H9 (cell line): ENCODE measurements around the gene RPS19. TPM values are rescaled to one million over a fixed set of nuclear protein-coding genes. Genes with fewer than 3 reads are reported as not detected.

ENCODE experiments used
- DNase-seq: peaks from one replicate; pipeline ENCODE4 v3.0.0-alpha.2; 2017
- H2AFZ ChIP-seq: one replicate; pipeline ENCODE4 v1.6.1; 2013; ENCODE audit warnings: mild to moderate bottlenecking, low read length, control low read depth, moderate library complexity
- H2AK5ac ChIP-seq: 2 replicates; pipeline ENCODE4 v1.6.1; 2013; ENCODE audit warnings: low read length, control low read depth, mixed read lengths; ENCODE audit not compliant: insufficient read length
- H2BK120ac ChIP-seq: one replicate; pipeline ENCODE4 v1.6.1; 2013; ENCODE audit warnings: low read depth, mild to moderate bottlenecking, low read length, control low read depth, inconsistent platforms; ENCODE audit not compliant: poor library complexity, severe bottlenecking
- H2BK12ac ChIP-seq: 2 replicates; pipeline ENCODE4 v1.6.1; 2013; ENCODE audit warnings: low read length, control low read depth, mixed read lengths, low read depth; ENCODE audit not compliant: insufficient read length
- H2BK15ac ChIP-seq: 2 replicates; pipeline ENCODE4 v1.6.1; 2013; ENCODE audit warnings: low read depth, low read length, control low read depth
- H2BK20ac ChIP-seq: one replicate; pipeline ENCODE4 v1.6.1; 2013; ENCODE audit warnings: low read depth, mild to moderate bottlenecking, low read length, control low read depth, inconsistent platforms; ENCODE audit not compliant: poor library complexity, severe bottlenecking
- H2BK5ac ChIP-seq: 2 replicates; pipeline ENCODE4 v1.6.1; 2013; ENCODE audit warnings: low read length, control low read depth, mixed read lengths; ENCODE audit not compliant: insufficient read length
- H3K14ac ChIP-seq: 2 replicates; pipeline ENCODE4 v1.6.1; 2013; ENCODE audit warnings: low read length, control low read depth; ENCODE audit not compliant: insufficient read depth
- H3K18ac ChIP-seq: 2 replicates; pipeline ENCODE4 v1.6.1; 2013; ENCODE audit warnings: low read depth, mild to moderate bottlenecking, mixed read lengths, low read length, control low read depth; ENCODE audit not compliant: insufficient read length
- H3K23ac ChIP-seq: 2 replicates; pipeline ENCODE4 v1.6.1; 2013; ENCODE audit warnings: low read length, control low read depth, mixed read lengths, low read depth; ENCODE audit not compliant: insufficient read length
- H3K23me2 ChIP-seq: 2 replicates; pipeline ENCODE4 v1.6.1; 2013; ENCODE audit warnings: low read depth, mild to moderate bottlenecking, mixed read lengths, low read length, control low read depth; ENCODE audit not compliant: insufficient read length, poor library complexity, severe bottlenecking
- H3K27ac ChIP-seq: 2 replicates; pipeline ENCODE4 v1.5.1; 2013; ENCODE audit warnings: low read length, control low read depth, mixed read lengths, low read depth; ENCODE audit not compliant: insufficient read length
- H3K27me3 ChIP-seq: 2 replicates; pipeline ENCODE4 v1.6.1; 2013; ENCODE audit warnings: low read length, control low read depth, inconsistent platforms; ENCODE audit not compliant: insufficient read depth
- H3K4ac ChIP-seq: 2 replicates; pipeline ENCODE4 v1.6.1; 2013; ENCODE audit warnings: low read depth, mild to moderate bottlenecking, control low read depth, inconsistent platforms, low read length, moderate library complexity
- H3K4me1 ChIP-seq: 2 replicates; pipeline ENCODE4 v1.6.1; 2013; ENCODE audit warnings: low read length, control low read depth, inconsistent platforms; ENCODE audit not compliant: insufficient read depth
- H3K4me2 ChIP-seq: 2 replicates; pipeline ENCODE4 v1.6.1; 2013; ENCODE audit warnings: low read length, control low read depth, mixed read lengths; ENCODE audit not compliant: insufficient read length, insufficient read depth
- H3K56ac ChIP-seq: 2 replicates; pipeline ENCODE4 v1.6.1; 2013; ENCODE audit warnings: low read depth, mild to moderate bottlenecking, mixed read lengths, low read length, control low read depth; ENCODE audit not compliant: insufficient read length
- H3K79me1 ChIP-seq: 2 replicates; pipeline ENCODE4 v1.6.1; 2013; ENCODE audit warnings: low read depth, mild to moderate bottlenecking, moderate library complexity, low read length, control low read depth, inconsistent platforms; ENCODE audit not compliant: insufficient read depth, poor library complexity, severe bottlenecking
- H3K79me2 ChIP-seq: 2 replicates; pipeline ENCODE4 v1.6.1; 2013; ENCODE audit warnings: low read length, control low read depth, inconsistent platforms; ENCODE audit not compliant: insufficient read depth
- H3K9ac ChIP-seq: 2 replicates; pipeline ENCODE4 v1.6.1; 2013; ENCODE audit warnings: low read length, control low read depth, mixed read lengths; ENCODE audit not compliant: insufficient read length; ENCODE audit errors: extremely low read depth
- H3K9me3 ChIP-seq: one replicate; pipeline ENCODE4 v1.6.1; 2013; ENCODE audit warnings: low read depth, low read length, inconsistent platforms; ENCODE audit not compliant: control insufficient read depth
- H3T11ph ChIP-seq: one replicate; pipeline ENCODE4 v1.6.1; 2013; ENCODE audit warnings: mild to moderate bottlenecking, low read length, control low read depth, inconsistent platforms
- H4K20me1 ChIP-seq: one replicate; pipeline ENCODE4 v1.6.1; 2013; ENCODE audit not compliant: control insufficient read depth, insufficient read length, insufficient read depth
- H4K5ac ChIP-seq: 2 replicates; pipeline ENCODE4 v1.6.1; 2013; ENCODE audit warnings: low read depth, mild to moderate bottlenecking, mixed read lengths, low read length, control low read depth; ENCODE audit not compliant: insufficient read length
- H4K8ac ChIP-seq: replicated peaks from 2 replicates; pipeline ENCODE4 v1.6.1; 2013; ENCODE audit warnings: low read length, control low read depth, mixed read lengths, low read depth; ENCODE audit not compliant: insufficient read length
- H4K91ac ChIP-seq: 2 replicates; pipeline ENCODE4 v1.6.1; 2013; ENCODE audit warnings: low read depth, mild to moderate bottlenecking, moderate library complexity, mixed read lengths, low read length, control low read depth; ENCODE audit not compliant: insufficient read length
- H3K27ac Mint-ChIP-seq, 3 experiments: 2 replicates in 2 of 3; 3 replicates in 1 of 3; pipeline ENCODE4 v1.8.0; 2020 to 2021; ENCODE audit warnings: mixed read lengths in 3 of 3, mild to moderate bottlenecking in 1 of 3, moderate library complexity in 1 of 3
- H3K27me3 Mint-ChIP-seq: 2 replicates; pipeline ENCODE4 v1.8.0; 2021; ENCODE audit warnings: low read depth, mild to moderate bottlenecking, moderate library complexity, mixed read lengths
- H3K36me3 Mint-ChIP-seq, 3 experiments: 2 replicates in 2 of 3; 3 replicates in 1 of 3; pipeline ENCODE4 v1.8.0; 2020 to 2021; ENCODE audit warnings: low read depth in 3 of 3, mixed read lengths in 3 of 3; ENCODE audit not compliant: insufficient read depth in 1 of 3
- H3K4me1 Mint-ChIP-seq, 2 experiments: 2 replicates each; pipeline ENCODE4 v1.8.0; 2020; ENCODE audit warnings: mixed read lengths in 2 of 2
- H3K4me3 Mint-ChIP-seq, 2 experiments: 2 replicates in 1 of 2; 3 replicates in 1 of 2; pipeline ENCODE4 v1.8.0; 2020 to 2021; ENCODE audit warnings: mild to moderate bottlenecking in 2 of 2, mixed read lengths in 2 of 2, moderate library complexity in 1 of 2
- H3K9me3 Mint-ChIP-seq, 2 experiments: 2 replicates in 1 of 2; 3 replicates in 1 of 2; pipeline ENCODE4 v1.8.0; 2020; ENCODE audit warnings: mild to moderate bottlenecking in 2 of 2, mixed read lengths in 2 of 2, moderate library complexity in 1 of 2
- WGBS: extraction: QIAGEN DNeasy Blood & Tissue Kit; methylation state at CpG from one replicate; pipeline ENCODE4 v1.1.7; 2013; ENCODE audit warnings: missing lambda C conversion rate, low lambda C conversion rate, mixed read lengths; ENCODE audit not compliant: insufficient read length; ENCODE audit errors: extremely low coverage; 5-methylcytosine and 5-hydroxymethylcytosine counted together
- total RNA-seq: library from RNA; stranded (reverse); gene quantifications from 2 replicates; pipeline ENCODE4 v1.2.1, GENCODE V29; 2021
- TF ChIP-seq, protein P1 (sequence below): fragments of 200-600 bp; sonication (generic); conservative IDR thresholded peaks from 3 replicates; pipeline ENCODE4 v1.8.0; 2021; ENCODE audit warnings: antibody characterized with exemption, mild to moderate bottlenecking

RPS19 gene
- total RNA-seq, 1 experiment from 2014 or later = 3,024 TPM

GRCh38 chr19:41811981-41812380, 48.1 kb upstream of the RPS19 start:
- H4K20me1 ChIP-seq = no peaks in the 10 kb centered on the region
- H4K8ac ChIP-seq = no peak overlapping the region
- Mint-ChIP-seq H3K4me3 (no peak overlapping the region), H3K4me1 (no peaks in the 10 kb centered on the region), H3K9me3 (peaks cover 20 to 98% of the 10 kb centered on the region in 2 experiments; a peak in 4 of 5 replicates), H3K36me3 (peaks cover 4 to 32% (median 5%) of the 10 kb centered on the region in 3 experiments; a peak in 4 of 7 replicates), H3K27ac (no peak overlapping the region), H3K27me3 (peaks cover 6% of the 10 kb centered on the region; the same call in 1 of the 2 replicates)
- no peaks in the 10 kb centered on the region for H3K79me2 ChIP-seq
- WGBS = no CpG with 5 or more reads among the region's 3 CpGs
- TF ChIP-seq, protein P1, sequence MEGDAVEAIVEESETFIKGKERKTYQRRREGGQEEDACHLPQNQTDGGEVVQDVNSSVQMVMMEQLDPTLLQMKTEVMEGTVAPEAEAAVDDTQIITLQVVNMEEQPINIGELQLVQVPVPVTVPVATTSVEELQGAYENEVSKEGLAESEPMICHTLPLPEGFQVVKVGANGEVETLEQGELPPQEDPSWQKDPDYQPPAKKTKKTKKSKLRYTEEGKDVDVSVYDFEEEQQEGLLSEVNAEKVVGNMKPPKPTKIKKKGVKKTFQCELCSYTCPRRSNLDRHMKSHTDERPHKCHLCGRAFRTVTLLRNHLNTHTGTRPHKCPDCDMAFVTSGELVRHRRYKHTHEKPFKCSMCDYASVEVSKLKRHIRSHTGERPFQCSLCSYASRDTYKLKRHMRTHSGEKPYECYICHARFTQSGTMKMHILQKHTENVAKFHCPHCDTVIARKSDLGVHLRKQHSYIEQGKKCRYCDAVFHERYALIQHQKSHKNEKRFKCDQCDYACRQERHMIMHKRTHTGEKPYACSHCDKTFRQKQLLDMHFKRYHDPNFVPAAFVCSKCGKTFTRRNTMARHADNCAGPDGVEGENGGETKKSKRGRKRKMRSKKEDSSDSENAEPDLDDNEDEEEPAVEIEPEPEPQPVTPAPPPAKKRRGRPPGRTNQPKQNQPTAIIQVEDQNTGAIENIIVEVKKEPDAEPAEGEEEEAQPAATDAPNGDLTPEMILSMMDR = no peak
- H2AFZ ChIP-seq = no peak overlapping the region
- no peaks in the 10 kb centered on the region; the same call in 1 of the 2 replicates for H3K27me3 ChIP-seq
- H3K23me2 ChIP-seq = no peaks in the 10 kb centered on the region
- no peak overlapping the region for H4K5ac ChIP-seq
- no peak overlapping the region for H3K4me2 ChIP-seq
- no peaks in the 10 kb centered on the region for H3K9me3 ChIP-seq
- no peak overlapping the region for H2BK15ac ChIP-seq
- no peak overlapping the region for H3T11ph ChIP-seq
- H2AK5ac ChIP-seq = no peak overlapping the region
- no peak overlapping the region for H4K91ac ChIP-seq
- no peak overlapping the region for H3K9ac ChIP-seq
- H3K79me1 ChIP-seq = no peaks in the 10 kb centered on the region
- no peak overlapping the region for H2BK5ac ChIP-seq
- H3K23ac ChIP-seq = no peak overlapping the region
- H3K27ac ChIP-seq = no peak overlapping the region
- H3K4me1 ChIP-seq = no peaks in the 10 kb centered on the region
- H3K18ac ChIP-seq = no peak overlapping the region
- no peak overlapping the region for H2BK20ac ChIP-seq
- no peak overlapping the region for H3K14ac ChIP-seq
- H2BK12ac ChIP-seq = no peak overlapping the region
- H2BK120ac ChIP-seq = no peak overlapping the region
- H3K4ac ChIP-seq = no peak overlapping the region
- no peak for DNase-seq
- no peak overlapping the region for H3K56ac ChIP-seq
